Fibroblast of villous mesenchyme (primary cell): Measurements from ENCODE around the gene GATD1. TPM values are rescaled to one million over a fixed set of nuclear protein-coding genes. Genes with fewer than 3 reads are reported as not detected.

Experiments used
- DNase-seq: peaks from one replicate; pipeline ENCODE4 v3.0.0-alpha.2; 2010; ENCODE audit warnings: low read depth
- H3K4me3 ChIP-seq: 2 replicates; pipeline ENCODE4 v1.5.1; 2011; ENCODE audit warnings: low read depth, mild to moderate bottlenecking, low read length
- total RNA-seq: library from RNA; depleted of rRNA; stranded (reverse); fragments of >200 nt; gene quantifications from 2 replicates; pipeline ENCODE4 v1.2.3, GENCODE V29; 2012
- TF ChIP-seq, protein P1 (sequence below): IDR thresholded peaks from 2 replicates; pipeline ENCODE4 v1.5.1; 2012; ENCODE audit warnings: low read depth, mild to moderate bottlenecking, low read length; ENCODE audit not compliant: insufficient read depth

The GATD1 gene
- total RNA-seq, 1 donor, result 26.3 TPM

DNA sequence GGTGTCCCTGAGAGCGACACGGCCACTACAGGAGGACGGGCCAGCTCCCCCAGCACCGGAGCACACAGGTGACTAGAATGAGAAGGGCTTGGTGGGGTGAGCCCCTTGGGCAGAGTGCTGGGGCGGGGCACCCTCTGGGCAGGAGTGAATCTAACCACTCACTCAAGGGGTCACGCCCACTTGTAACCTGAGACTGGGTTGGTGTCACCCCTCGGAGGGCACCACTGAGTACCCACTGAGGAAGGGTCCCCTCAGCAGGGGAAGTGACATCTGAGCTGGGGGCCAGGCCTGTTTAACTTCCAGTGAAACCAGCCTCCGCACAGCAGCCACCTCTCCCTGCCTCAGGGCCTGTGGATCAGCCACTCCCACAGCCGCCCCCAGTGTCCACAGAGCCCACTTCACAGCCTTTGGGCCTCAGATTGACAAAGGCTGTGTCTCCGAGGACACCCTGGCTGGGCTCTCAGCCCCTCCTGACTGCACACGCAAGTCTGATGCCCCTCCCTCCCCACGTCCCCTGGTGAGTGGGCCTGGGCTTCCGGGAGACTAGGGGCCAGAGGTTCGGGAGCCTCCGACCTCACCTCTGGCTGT, 5.6 kb downstream of the GATD1 start:
- H3K4me3 ChIP-seq, result no peak overlapping the region
- TF ChIP-seq, protein P1, sequence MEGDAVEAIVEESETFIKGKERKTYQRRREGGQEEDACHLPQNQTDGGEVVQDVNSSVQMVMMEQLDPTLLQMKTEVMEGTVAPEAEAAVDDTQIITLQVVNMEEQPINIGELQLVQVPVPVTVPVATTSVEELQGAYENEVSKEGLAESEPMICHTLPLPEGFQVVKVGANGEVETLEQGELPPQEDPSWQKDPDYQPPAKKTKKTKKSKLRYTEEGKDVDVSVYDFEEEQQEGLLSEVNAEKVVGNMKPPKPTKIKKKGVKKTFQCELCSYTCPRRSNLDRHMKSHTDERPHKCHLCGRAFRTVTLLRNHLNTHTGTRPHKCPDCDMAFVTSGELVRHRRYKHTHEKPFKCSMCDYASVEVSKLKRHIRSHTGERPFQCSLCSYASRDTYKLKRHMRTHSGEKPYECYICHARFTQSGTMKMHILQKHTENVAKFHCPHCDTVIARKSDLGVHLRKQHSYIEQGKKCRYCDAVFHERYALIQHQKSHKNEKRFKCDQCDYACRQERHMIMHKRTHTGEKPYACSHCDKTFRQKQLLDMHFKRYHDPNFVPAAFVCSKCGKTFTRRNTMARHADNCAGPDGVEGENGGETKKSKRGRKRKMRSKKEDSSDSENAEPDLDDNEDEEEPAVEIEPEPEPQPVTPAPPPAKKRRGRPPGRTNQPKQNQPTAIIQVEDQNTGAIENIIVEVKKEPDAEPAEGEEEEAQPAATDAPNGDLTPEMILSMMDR, result no peak
- DNase-seq, result no peak

DNA sequence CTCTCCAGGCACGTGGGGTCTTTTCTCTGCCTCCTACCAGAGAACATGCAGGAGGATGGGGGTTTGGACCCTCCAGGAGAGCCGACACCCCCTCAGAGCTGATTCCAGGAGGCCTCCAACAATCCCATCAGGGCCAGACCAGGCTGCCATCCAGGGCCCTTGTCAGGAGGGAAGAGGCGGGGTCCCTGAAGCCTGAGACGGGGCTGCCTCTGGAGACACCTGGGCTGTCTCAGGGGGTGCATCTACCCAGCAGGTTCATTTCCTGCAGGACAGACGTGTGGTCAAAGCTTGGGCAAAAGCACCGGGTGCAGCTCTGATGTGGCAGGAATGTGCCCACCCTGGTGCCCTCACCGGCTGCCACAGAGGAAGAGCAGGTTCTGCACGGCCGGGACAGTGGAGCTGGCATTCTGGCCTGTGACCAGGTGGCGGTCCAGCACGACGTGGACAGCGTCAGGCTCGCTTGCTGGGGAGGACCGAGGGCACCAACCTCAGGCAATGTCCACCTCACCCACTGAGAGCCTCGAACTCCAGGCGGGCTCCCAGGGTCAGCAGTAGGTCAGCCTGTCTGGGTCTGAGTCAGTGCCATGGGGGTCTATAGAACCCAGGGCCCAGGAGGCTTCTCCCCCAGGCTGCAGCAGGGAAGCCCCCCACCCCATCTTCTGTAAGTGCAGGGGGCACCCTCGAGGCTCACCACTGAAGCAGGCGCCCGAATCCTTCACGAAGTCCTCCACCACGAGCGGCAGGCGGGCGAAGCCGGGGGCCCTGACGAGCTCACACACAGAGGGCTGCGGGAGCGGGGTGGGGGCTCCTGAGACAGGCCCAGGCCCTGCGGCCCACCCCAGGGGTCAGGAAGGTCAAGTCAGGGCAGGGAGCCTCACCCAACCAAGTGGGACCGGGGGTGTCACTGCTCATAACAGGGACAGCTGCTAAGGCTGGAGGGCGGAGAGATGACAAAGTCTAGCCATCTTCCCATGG, 6.4 kb downstream of the GATD1 start:
- H3K4me3 ChIP-seq, result no peak overlapping the region
- DNase-seq, result no peak
- TF ChIP-seq, protein P1, result no peak

GRCh38 chr11:769887-770641, 7.2 kb downstream of the GATD1 start:
- no peak for DNase-seq
- no peak overlapping the region for H3K4me3 ChIP-seq
- TF ChIP-seq, protein P1, result no peak

- TF ChIP-seq, protein P1, result no peak
- H3K4me3 ChIP-seq, result no peak overlapping the region
Observed at GRCh38 chr11:767238-767637, 10.0 kb downstream of the GATD1 start.

DNA sequence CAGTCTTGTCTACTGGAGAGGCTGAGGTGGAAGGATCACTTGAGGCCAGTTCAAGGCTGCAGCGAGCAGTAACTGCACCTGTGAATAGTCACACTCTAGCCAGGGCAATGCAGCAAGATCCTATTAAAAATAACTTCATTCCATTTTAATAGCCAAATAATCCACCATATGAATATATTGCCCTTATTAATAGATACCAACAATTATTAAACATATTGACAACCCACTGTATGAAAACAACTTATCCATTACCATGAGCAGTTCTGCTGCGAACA, 10.4 kb downstream of the GATD1 start:
- TF ChIP-seq, protein P1, result no peak
- no peak overlapping the region for H3K4me3 ChIP-seq
- no peak for DNase-seq

More at GRCh38 chr11:767238-767637, 10.0 kb downstream of the GATD1 start:
- DNase-seq, result no peak

DNA sequence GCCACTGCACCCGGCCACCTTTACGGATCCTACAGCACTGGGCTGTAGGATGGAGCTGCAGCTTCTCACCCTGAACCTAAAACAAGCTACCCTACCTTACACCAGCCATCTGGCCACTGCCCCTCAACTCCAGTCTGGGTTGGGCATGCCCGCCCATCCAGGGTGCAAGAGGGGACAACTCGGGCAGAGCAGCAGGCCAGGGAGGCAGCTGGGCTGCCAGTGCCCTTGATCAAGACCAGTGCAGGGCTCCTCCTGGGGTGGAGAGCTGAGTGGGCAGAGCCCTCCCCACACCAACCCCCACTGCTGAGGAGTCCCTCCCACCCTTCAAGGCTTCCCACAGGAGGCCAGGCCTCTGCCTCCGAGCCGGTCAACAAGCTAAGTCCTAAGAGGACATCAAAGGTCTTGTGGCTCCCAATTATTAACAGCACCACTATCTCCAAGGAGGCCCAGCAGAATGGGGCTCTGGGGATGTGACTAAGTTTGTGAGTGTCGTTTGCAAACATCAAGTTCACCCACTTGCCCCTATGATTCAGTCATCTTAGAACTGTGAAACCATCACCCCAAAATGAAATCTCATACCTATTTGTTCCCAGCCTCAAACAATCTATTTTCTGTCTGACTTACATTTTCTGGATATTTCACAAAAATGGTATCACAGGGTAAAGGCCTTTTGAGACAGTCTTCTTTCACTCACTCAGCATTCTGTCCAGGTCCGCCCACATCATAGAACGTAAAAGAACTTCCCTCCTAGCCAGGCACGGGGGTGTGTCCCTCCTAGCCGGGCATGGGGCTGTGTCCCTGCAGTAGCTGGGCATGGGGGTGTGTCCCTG, 11.0 kb downstream of the GATD1 start:
- H3K4me3 ChIP-seq, result no peak overlapping the region
- TF ChIP-seq, protein P1, result no peak
- no peak for DNase-seq
